Gastrocnemius medialis (tissue), 4 donors: ENCODE results near the gene PTPRR. TPM values are rescaled to one million over a fixed set of nuclear protein-coding genes. Genes with fewer than 3 reads are reported as not detected.

Experiments
- ATAC-seq, 2 donors: fragments of 150-250 bp; one replicate each; pipeline ENCODE4 v1.9.1; 2016
- DNase-seq, 2 donors: peaks; one replicate each; pipeline ENCODE4 v3.0.0-alpha.2; 2019
- H3K27ac ChIP-seq, 4 donors: fragments of 200-600 bp; sonication (generic); 1 replicate in 1 of 4; 2 replicates in 3 of 4; pipeline ENCODE4 v1.5.1; 2016 to 2018; ENCODE audit warnings: mild to moderate bottlenecking in 2 of 4, moderate library complexity in 1 of 4
- H3K27me3 ChIP-seq, 3 donors: fragments of 200-600 bp; sonication (generic) in 2 of 3; 1 replicate in 1 of 3; 2 replicates in 2 of 3; pipeline versions ENCODE4 v1.5.1 to v1.6.0; 2016 to 2019; ENCODE audit warnings: mild to moderate bottlenecking in 1 of 3, moderate library complexity in 1 of 3
- H3K36me3 ChIP-seq, 2 donors: fragments of 200-600 bp; sonication (generic) in 1 of 2; one replicate each; pipeline ENCODE4 v1.5.1; 2017 to 2018
- H3K4me1 ChIP-seq, 2 donors: fragments of 200-600 bp; sonication (generic) in 1 of 2; one replicate each; pipeline ENCODE4 v1.5.1; 2016 to 2017; ENCODE audit warnings: mild to moderate bottlenecking in 2 of 2
- H3K4me3 ChIP-seq, 4 donors: fragments of 200-600 bp; sonication (generic) in 3 of 4; 1 replicate in 1 of 4; 2 replicates in 3 of 4; pipeline ENCODE4 v1.5.1; 2016 to 2019; ENCODE audit warnings: mild to moderate bottlenecking in 2 of 4
- H3K9me3 ChIP-seq, 3 donors: fragments of 200-600 bp; sonication (generic) in 2 of 3; 1 replicate in 1 of 3; 2 replicates in 2 of 3; pipeline ENCODE4 v1.5.1; 2016 to 2019
- CTCF ChIP-seq, 5 experiments: fragments of 450-650 bp in 3 of 5; fragments of 200-600 bp in 2 of 5; sonication (generic) in 2 of 5; IDR thresholded peaks in 4 of 5; conservative IDR thresholded peaks in 1 of 5; 1 replicate in 4 of 5; 2 replicates in 1 of 5; pipeline ENCODE4 v1.5.1; 2016 to 2019; ENCODE audit warnings: antibody characterized with exemption in 5 of 5, mild to moderate bottlenecking in 3 of 5, moderate library complexity in 3 of 5
- POLR2A ChIP-seq, 2 donors: fragments of 450-650 bp; IDR thresholded peaks; one replicate each; pipeline ENCODE4 v1.6.1; 2017; ENCODE audit warnings: antibody characterized with exemption in 2 of 2, mild to moderate bottlenecking in 2 of 2, moderate library complexity in 2 of 2
- in situ Hi-C, 4 donors: fragments of 200-750 bp; cut with MboI; loops; one replicate each; pipeline versions ENCODE4 v1.15.0 to v1.8.0; 2017; ENCODE audit warnings: low sequenced_read_pairs in 4 of 4
- intact Hi-C: fragments of 100-400 bp; cut with DNase I; formaldehyde crosslinking; loops from one replicate; pipeline ENCODE4 v1.15.1; 2023; ENCODE audit warnings: low total_unique reads
- total RNA-seq, 4 donors: library from RNA; depleted of rRNA; stranded (reverse); fragments of >200 nt; gene quantifications; one replicate each; pipeline versions ENCODE4 v1.1.0 to v1.2.3, GENCODE V29; 2016

Gene PTPRR
- total RNA-seq, 4 donors from 2014 or later: 0.18 to 0.20 TPM; not detected in 2

GRCh38 chr12:70762000-70762399 is 158.5 kb downstream of the PTPRR start:
- intact Hi-C loops (no loop called here), in situ Hi-C loops (no loop called here)
- Histone ChIP-seq H3K27ac (no peak overlapping the region), H3K4me1 (no peaks in the 10 kb centered on the region), H3K9me3 (no peaks in the 10 kb centered on the region), H3K36me3 (no peaks in the 10 kb centered on the region), H3K27me3 (no peaks in the 10 kb centered on the region), H3K4me3 (no peak overlapping the region)
- DNase-seq (no peak), ATAC-seq (no peak)
- no peak for TF ChIP-seq CTCF (IDR thresholded peaks at IDR 0.05 in 4 of 5, conservative IDR thresholded peaks at IDR 0.05 in 1 of 5)
- no peak for TF ChIP-seq POLR2A (IDR thresholded peaks at IDR 0.05)

GRCh38 chr12:70759161-70759918 is 161.2 kb downstream of the PTPRR start:
- no peak for DNase-seq
- in situ Hi-C loops: no loop called here
- TF ChIP-seq CTCF (IDR thresholded peaks at IDR 0.05 in 4 of 5, conservative IDR thresholded peaks at IDR 0.05 in 1 of 5): no peak
- TF ChIP-seq POLR2A (IDR thresholded peaks at IDR 0.05): no peak

GRCh38 chr12:70758494-70758845 is 162.1 kb downstream of the PTPRR start:
- no peaks in the 10 kb centered on the region for H3K36me3 ChIP-seq
- ATAC-seq: no peak
- H3K9me3 ChIP-seq: no peaks in the 10 kb centered on the region
- in situ Hi-C loops: no loop called here
- TF ChIP-seq CTCF (IDR thresholded peaks at IDR 0.05 in 4 of 5, conservative IDR thresholded peaks at IDR 0.05 in 1 of 5) (no peak), POLR2A (IDR thresholded peaks at IDR 0.05) (no peak)
- no peaks in the 10 kb centered on the region for H3K4me1 ChIP-seq
- no peak overlapping the region for H3K27ac ChIP-seq
- no peaks in the 10 kb centered on the region for H3K27me3 ChIP-seq
- no peak for DNase-seq
- intact Hi-C loops: no loop called here
- no peak overlapping the region for H3K4me3 ChIP-seq

More at GRCh38 chr12:70759161-70759918, 161.2 kb downstream of the PTPRR start:
- no peaks in the 10 kb centered on the region for H3K27me3 ChIP-seq
- H3K36me3 ChIP-seq: no peaks in the 10 kb centered on the region
- H3K4me3 ChIP-seq: no peak overlapping the region
- H3K9me3 ChIP-seq: no peaks in the 10 kb centered on the region
- no peak overlapping the region for H3K27ac ChIP-seq
- intact Hi-C loops: no loop called here
- no peaks in the 10 kb centered on the region for H3K4me1 ChIP-seq
- no peak for ATAC-seq

- H3K27ac ChIP-seq: no peak overlapping the region
- no peaks in the 10 kb centered on the region for H3K4me1 ChIP-seq
- DNase-seq: no peak
- no peak for ATAC-seq
- in situ Hi-C loops (no loop called here), intact Hi-C loops (no loop called here)
- no peak overlapping the region for H3K4me3 ChIP-seq
- H3K36me3 ChIP-seq: no peaks in the 10 kb centered on the region
- H3K27me3 ChIP-seq: no peaks in the 10 kb centered on the region
- H3K9me3 ChIP-seq: no peaks in the 10 kb centered on the region
- TF ChIP-seq CTCF (IDR thresholded peaks at IDR 0.05 in 4 of 5, conservative IDR thresholded peaks at IDR 0.05 in 1 of 5) (no peak), POLR2A (IDR thresholded peaks at IDR 0.05) (no peak)
Measured at GRCh38 chr12:70757830-70758493, 162.6 kb downstream of the PTPRR start.
